Measurements from ENCODE around the gene STX19.

DNA sequence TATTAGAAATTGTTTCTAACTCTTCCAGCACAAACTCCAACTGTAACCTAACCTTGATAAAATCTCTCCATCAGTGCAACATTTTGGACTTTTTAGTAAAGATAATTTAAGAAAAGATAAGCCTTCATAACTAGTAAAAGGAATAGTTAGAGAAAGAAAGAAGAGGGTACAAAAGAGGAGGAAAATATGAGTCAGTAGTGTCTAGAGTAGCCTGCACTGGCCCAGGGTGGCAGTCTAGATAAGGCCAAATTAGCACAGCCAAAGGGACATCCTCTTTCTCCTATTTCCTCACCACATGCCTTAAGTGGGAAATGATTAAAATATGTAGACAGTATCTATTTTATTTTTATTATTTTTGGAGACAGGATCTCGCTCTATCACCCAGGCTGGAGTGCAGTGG lies 58.4 kb downstream of the STX19 start:
- TF ChIP-seq, protein P1, sequence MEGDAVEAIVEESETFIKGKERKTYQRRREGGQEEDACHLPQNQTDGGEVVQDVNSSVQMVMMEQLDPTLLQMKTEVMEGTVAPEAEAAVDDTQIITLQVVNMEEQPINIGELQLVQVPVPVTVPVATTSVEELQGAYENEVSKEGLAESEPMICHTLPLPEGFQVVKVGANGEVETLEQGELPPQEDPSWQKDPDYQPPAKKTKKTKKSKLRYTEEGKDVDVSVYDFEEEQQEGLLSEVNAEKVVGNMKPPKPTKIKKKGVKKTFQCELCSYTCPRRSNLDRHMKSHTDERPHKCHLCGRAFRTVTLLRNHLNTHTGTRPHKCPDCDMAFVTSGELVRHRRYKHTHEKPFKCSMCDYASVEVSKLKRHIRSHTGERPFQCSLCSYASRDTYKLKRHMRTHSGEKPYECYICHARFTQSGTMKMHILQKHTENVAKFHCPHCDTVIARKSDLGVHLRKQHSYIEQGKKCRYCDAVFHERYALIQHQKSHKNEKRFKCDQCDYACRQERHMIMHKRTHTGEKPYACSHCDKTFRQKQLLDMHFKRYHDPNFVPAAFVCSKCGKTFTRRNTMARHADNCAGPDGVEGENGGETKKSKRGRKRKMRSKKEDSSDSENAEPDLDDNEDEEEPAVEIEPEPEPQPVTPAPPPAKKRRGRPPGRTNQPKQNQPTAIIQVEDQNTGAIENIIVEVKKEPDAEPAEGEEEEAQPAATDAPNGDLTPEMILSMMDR (IDR thresholded peaks at IDR 0.05), result no peak
- TF ChIP-seq POLR2A (IDR thresholded peaks at IDR 0.05) (no peak), POLR2AphosphoS5 (IDR thresholded peaks at IDR 0.05) (no peak)

Measured in stomach (tissue), 4 donors.